Vagina (tissue), 2 donors: ENCODE measurements around the gene PRSS56. TPM values are rescaled to one million over a fixed set of nuclear protein-coding genes. Genes with fewer than 3 reads are reported as not detected.
"Not testable (repeated sequence)": the region's sequence is repeated elsewhere in the genome, so short reads cannot be mapped to it uniquely, and the experiment has no call there.

Experiments
- DNase-seq, 2 donors: peaks; one replicate each; pipeline ENCODE4 v3.0.0-alpha.2; 2017; ENCODE audit errors: extremely low spot score in 2 of 2
- H3K27ac ChIP-seq: fragments of 200-600 bp; sonication (generic); one replicate; pipeline ENCODE4 v1.5.1; 2019
- H3K27me3 ChIP-seq: fragments of 200-600 bp; sonication (generic); one replicate; pipeline ENCODE4 v1.5.1; 2019
- H3K36me3 ChIP-seq, 2 donors: fragments of 200-600 bp; sonication (generic); one replicate each; pipeline ENCODE4 v1.5.1; 2017 to 2019
- H3K4me1 ChIP-seq: fragments of 200-600 bp; sonication (generic); one replicate; pipeline ENCODE4 v1.5.1; 2019
- H3K4me3 ChIP-seq, 2 donors: fragments of 200-600 bp; sonication (generic); 1 replicate in 1 of 2; 2 replicates in 1 of 2; pipeline ENCODE4 v1.5.1; 2016 to 2019
- H3K9me3 ChIP-seq: fragments of 200-600 bp; sonication (generic); one replicate; pipeline ENCODE4 v1.5.1; 2019
- CTCF ChIP-seq, 3 experiments: fragments of 450-650 bp in 2 of 3; fragments of 200-600 bp in 1 of 3; sonication (generic) in 1 of 3; IDR thresholded peaks; one replicate each; pipeline ENCODE4 v1.5.1; 2017 to 2019; ENCODE audit warnings: antibody characterized with exemption in 3 of 3, mild to moderate bottlenecking in 2 of 3, moderate library complexity in 2 of 3
- POLR2A ChIP-seq, 2 donors: fragments of 450-650 bp; IDR thresholded peaks; one replicate each; pipeline ENCODE4 v1.6.1; 2017; ENCODE audit warnings: antibody characterized with exemption in 2 of 2, mild to moderate bottlenecking in 2 of 2, moderate library complexity in 2 of 2
- POLR2AphosphoS5 ChIP-seq, 2 donors: sonication (generic); formaldehyde crosslinking; IDR thresholded peaks; one replicate each; pipeline ENCODE4 v1.9.0; 2017; ENCODE audit warnings: antibody characterized with exemption in 2 of 2, mild to moderate bottlenecking in 2 of 2, low read depth in 1 of 2; ENCODE audit not compliant: insufficient read depth in 1 of 2
- intact Hi-C: fragments of 100-400 bp; cut with DNase I; formaldehyde crosslinking; loops from one replicate; pipeline ENCODE4 v1.15.1; 2023
- total RNA-seq: library from RNA; depleted of rRNA; stranded (reverse); fragments of >200 nt; gene quantifications from one replicate; pipeline ENCODE4 v1.2.3, GENCODE V29; 2016

Gene PRSS56
- total RNA-seq, 1 donor from 2014 or later, result not detected

- Histone ChIP-seq H3K9me3 (no peaks in the 10 kb centered on the region), H3K27ac (no peak overlapping the region), H3K4me3 (no peak overlapping the region), H3K36me3 (no peaks in the 10 kb centered on the region), H3K27me3 (no peaks in the 10 kb centered on the region), H3K4me1 (no peaks in the 10 kb centered on the region)
- DNase-seq, result no peak
- intact Hi-C loops, result no loop called here
- TF ChIP-seq CTCF (IDR thresholded peaks at IDR 0.05) (no peak), POLR2A (IDR thresholded peaks at IDR 0.05) (no peak), POLR2AphosphoS5 (IDR thresholded peaks at IDR 0.05; ENCODE audit: insufficient read depth in 1 of 2, low read depth in 1 of 2) (no peak)
Measured at GRCh38 chr2:232529806-232530547, 9.8 kb downstream of the PRSS56 start.

- H3K4me1 ChIP-seq, result no peaks in the 10 kb centered on the region
- H3K9me3 ChIP-seq, result no peaks in the 10 kb centered on the region
- no peaks in the 10 kb centered on the region for H3K27me3 ChIP-seq
- TF ChIP-seq POLR2A (IDR thresholded peaks at IDR 0.05) (no peak), POLR2AphosphoS5 (IDR thresholded peaks at IDR 0.05; ENCODE audit: insufficient read depth in 1 of 2, low read depth in 1 of 2) (no peak), CTCF (IDR thresholded peaks at IDR 0.05) (no peak)
- no peak for DNase-seq
- intact Hi-C loops, result no loop called here
- no peaks in the 10 kb centered on the region for H3K36me3 ChIP-seq
- no peak overlapping the region for H3K4me3 ChIP-seq
- no peak overlapping the region for H3K27ac ChIP-seq
Measured at GRCh38 chr2:232530626-232531260, 10.6 kb downstream of the PRSS56 start.

GRCh38 chr2:232532419-232532818 is 12.2 kb downstream of the PRSS56 start:
- TF ChIP-seq POLR2A (IDR thresholded peaks at IDR 0.05) (no peak), POLR2AphosphoS5 (IDR thresholded peaks at IDR 0.05; ENCODE audit: insufficient read depth in 1 of 2, low read depth in 1 of 2) (no peak), CTCF (IDR thresholded peaks at IDR 0.05) (no peak)
- H3K4me1 ChIP-seq, result no peaks in the 10 kb centered on the region
- DNase-seq, result no peak
- H3K27me3 ChIP-seq, result no peaks in the 10 kb centered on the region
- no peak overlapping the region for H3K27ac ChIP-seq
- H3K4me3 ChIP-seq, result no peak overlapping the region
- H3K9me3 ChIP-seq, result peaks cover 2% of the 10 kb centered on the region
- intact Hi-C loops, result no loop called here
- H3K36me3 ChIP-seq, result no peaks in the 10 kb centered on the region

DNA sequence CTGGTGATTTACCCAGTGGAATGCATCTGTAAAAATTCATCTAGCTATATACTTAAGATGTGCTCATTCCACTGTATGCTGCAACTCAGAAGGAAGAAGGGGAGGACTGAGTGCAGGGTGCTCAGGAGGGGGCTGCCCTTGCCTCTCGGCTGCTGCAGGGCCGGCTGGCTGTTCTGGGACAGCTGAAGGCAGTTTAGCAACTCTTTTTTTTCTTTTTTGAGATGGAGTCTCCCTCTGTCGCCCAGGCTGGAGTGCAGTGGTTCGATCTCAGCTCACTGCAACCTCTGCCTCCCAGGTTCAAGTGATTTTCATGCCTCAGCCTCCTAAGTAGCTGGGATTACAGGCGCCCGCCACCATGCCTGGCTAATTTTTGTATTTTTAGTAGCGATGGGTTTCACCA is 12.6 kb downstream of the PRSS56 start:
- H3K4me1 ChIP-seq, H3K36me3 ChIP-seq, intact Hi-C loops, DNase-seq, H3K27ac ChIP-seq, H3K9me3 ChIP-seq, H3K4me3 ChIP-seq, H3K27me3 ChIP-seq: not testable (repeated sequence)

DNA sequence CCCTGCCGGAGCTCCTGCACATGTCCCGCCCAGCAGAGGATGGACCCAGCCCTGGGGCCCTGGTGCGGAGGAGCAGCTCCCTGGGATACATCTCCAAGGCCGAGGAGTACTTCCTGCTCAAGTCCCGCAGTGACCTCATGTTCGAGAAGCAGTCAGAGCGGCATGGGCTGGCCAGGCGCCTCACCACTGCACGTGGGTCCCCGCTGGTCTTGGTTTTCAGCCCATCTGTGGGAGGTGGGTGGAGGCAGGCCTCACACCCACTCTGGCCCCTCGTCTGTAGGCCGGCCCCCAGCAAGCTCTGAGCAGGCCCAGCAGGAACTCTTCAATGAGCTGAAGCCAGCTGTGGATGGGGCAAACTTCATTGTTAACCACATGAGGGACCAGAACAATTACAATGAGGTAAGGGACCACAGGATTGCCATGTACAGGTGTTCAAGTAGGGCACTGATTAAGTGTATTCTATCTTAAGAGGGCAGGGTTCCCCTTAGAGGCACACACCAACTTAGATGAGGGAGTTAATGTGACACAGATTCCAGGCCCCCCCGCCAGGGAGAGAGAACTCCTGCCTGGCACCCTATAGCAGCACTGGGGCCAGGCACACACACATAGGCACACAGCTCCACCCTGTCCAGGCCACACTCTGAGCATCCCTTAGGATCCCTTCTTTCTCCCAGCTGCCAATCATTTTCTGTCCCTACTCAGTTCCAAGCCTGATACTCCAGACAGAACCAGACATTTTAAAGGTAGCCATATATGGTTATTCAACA is 13.9 kb downstream of the PRSS56 start:
- no peak for DNase-seq
- intact Hi-C loops, result no loop called here
- Histone ChIP-seq H3K36me3 (no peaks in the 10 kb centered on the region), H3K27ac (no peak overlapping the region), H3K9me3 (peaks cover 2% of the 10 kb centered on the region), H3K27me3 (peaks cover 2% of the 10 kb centered on the region), H3K4me1 (no peaks in the 10 kb centered on the region), H3K4me3 (no peak overlapping the region)
- TF ChIP-seq POLR2A (IDR thresholded peaks at IDR 0.05) (no peak), POLR2AphosphoS5 (IDR thresholded peaks at IDR 0.05; ENCODE audit: insufficient read depth in 1 of 2, low read depth in 1 of 2) (no peak), CTCF (IDR thresholded peaks at IDR 0.05) (no peak)
